ENCODE measurements around the gene SGK1. TPM values are rescaled to one million over a fixed set of nuclear protein-coding genes. Genes with fewer than 3 reads are reported as not detected.
"Not testable (repeated sequence)": the region's sequence is repeated elsewhere in the genome, so short reads cannot be mapped to it uniquely, and the experiment has no call there.

SGK1 gene
- total RNA-seq, 1 donor from 2014 or later, result 91.0 TPM

GRCh38 chr6:134322216-134322615, 4.3 kb upstream of the SGK1 start:
- TF ChIP-seq, protein P1, sequence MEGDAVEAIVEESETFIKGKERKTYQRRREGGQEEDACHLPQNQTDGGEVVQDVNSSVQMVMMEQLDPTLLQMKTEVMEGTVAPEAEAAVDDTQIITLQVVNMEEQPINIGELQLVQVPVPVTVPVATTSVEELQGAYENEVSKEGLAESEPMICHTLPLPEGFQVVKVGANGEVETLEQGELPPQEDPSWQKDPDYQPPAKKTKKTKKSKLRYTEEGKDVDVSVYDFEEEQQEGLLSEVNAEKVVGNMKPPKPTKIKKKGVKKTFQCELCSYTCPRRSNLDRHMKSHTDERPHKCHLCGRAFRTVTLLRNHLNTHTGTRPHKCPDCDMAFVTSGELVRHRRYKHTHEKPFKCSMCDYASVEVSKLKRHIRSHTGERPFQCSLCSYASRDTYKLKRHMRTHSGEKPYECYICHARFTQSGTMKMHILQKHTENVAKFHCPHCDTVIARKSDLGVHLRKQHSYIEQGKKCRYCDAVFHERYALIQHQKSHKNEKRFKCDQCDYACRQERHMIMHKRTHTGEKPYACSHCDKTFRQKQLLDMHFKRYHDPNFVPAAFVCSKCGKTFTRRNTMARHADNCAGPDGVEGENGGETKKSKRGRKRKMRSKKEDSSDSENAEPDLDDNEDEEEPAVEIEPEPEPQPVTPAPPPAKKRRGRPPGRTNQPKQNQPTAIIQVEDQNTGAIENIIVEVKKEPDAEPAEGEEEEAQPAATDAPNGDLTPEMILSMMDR (IDR thresholded peaks at IDR 0.05), result no peak
- DNase-seq (ENCODE audit: low spot score), result no peak
- Mint-ChIP-seq H3K4me3 (ENCODE audit: unreplicated experiment) (no peak overlapping the region), H3K27me3 (ENCODE audit: low read depth) (no peaks in the 10 kb centered on the region), H3K27ac (ENCODE audit: unreplicated experiment) (peak overlapping the region; percentile 22), H3K9me3 (ENCODE audit: low read depth) (peaks cover 3% of the 10 kb centered on the region), H3K4me1 (ENCODE audit: low read depth) (peaks cover 17% of the 10 kb centered on the region), H3K36me3 (ENCODE audit: low read depth) (peaks cover 2% of the 10 kb centered on the region)

- Mint-ChIP-seq H3K4me1 (ENCODE audit: low read depth) (peaks cover 22% of the 10 kb centered on the region), H3K4me3 (ENCODE audit: unreplicated experiment) (no peak overlapping the region), H3K9me3 (ENCODE audit: low read depth) (peaks cover 2% of the 10 kb centered on the region), H3K27me3 (ENCODE audit: low read depth) (no peaks in the 10 kb centered on the region), H3K27ac (ENCODE audit: unreplicated experiment) (no peak overlapping the region), H3K36me3 (ENCODE audit: low read depth) (peaks cover under 1% of the 10 kb centered on the region)
- TF ChIP-seq, protein P1 (IDR thresholded peaks at IDR 0.05), result no peak
- DNase-seq (ENCODE audit: low spot score), result no peak
Measured at GRCh38 chr6:134321246-134321645, 3.3 kb upstream of the SGK1 start.

DNA sequence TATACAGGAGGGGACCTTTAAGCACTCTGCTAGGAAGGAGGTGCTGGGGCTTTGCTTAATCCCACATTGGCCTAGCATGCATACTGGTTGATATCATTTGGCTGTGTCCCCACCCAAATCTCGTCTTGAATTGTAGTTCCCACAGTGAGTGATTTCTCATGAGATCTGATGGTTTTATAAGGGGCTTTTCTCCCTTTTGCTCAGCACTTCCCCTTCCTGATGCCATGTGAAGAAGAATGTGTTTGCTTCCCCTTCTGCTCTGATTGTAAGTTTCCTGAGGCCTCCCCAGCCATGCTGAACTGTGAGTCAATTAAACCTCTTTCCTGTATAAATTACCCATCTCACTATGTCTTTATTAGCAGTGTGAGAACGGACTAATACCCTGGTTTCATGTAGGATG, 1.8 kb upstream of the SGK1 start:
- H3K27ac Mint-ChIP-seq (ENCODE audit: unreplicated experiment), result not testable (repeated sequence)
- H3K4me1 Mint-ChIP-seq (ENCODE audit: low read depth), result peaks cover 22% of the 10 kb centered on the region

DNA sequence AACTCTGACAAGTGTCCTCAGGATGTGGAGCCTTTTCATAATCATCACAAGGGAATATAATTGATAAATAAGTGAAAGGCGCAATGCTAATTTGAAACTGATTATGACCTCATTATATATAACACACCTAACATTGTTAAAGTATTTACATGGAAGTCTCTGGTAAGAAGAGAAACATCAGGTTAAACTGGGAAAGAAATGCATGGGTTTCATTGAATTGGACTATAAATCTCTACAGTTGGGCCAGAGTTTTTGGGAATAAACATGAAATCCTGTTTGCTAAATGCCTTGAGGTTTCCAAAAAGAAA, 1.0 kb upstream of the SGK1 start:
- TF ChIP-seq, protein P1 (IDR thresholded peaks at IDR 0.05), result no peak
- H3K27ac Mint-ChIP-seq (ENCODE audit: unreplicated experiment), result no peak overlapping the region
- H3K27me3 Mint-ChIP-seq (ENCODE audit: low read depth), result no peaks in the 10 kb centered on the region
- no peak for DNase-seq (ENCODE audit: low spot score)
- no peaks in the 10 kb centered on the region for H3K9me3 Mint-ChIP-seq (ENCODE audit: low read depth)
- H3K4me1 Mint-ChIP-seq (ENCODE audit: low read depth), result peaks cover 22% of the 10 kb centered on the region
- no peaks in the 10 kb centered on the region for H3K36me3 Mint-ChIP-seq (ENCODE audit: low read depth)
- H3K4me3 Mint-ChIP-seq (ENCODE audit: unreplicated experiment), result no peak overlapping the region

More for the DNA sequence above, 1.8 kb upstream of the SGK1 start:
- not testable (repeated sequence) for DNase-seq (ENCODE audit: low spot score); H3K36me3 Mint-ChIP-seq (ENCODE audit: low read depth); H3K4me3 Mint-ChIP-seq (ENCODE audit: unreplicated experiment); H3K27me3 Mint-ChIP-seq (ENCODE audit: low read depth); H3K9me3 Mint-ChIP-seq (ENCODE audit: low read depth)

DNA sequence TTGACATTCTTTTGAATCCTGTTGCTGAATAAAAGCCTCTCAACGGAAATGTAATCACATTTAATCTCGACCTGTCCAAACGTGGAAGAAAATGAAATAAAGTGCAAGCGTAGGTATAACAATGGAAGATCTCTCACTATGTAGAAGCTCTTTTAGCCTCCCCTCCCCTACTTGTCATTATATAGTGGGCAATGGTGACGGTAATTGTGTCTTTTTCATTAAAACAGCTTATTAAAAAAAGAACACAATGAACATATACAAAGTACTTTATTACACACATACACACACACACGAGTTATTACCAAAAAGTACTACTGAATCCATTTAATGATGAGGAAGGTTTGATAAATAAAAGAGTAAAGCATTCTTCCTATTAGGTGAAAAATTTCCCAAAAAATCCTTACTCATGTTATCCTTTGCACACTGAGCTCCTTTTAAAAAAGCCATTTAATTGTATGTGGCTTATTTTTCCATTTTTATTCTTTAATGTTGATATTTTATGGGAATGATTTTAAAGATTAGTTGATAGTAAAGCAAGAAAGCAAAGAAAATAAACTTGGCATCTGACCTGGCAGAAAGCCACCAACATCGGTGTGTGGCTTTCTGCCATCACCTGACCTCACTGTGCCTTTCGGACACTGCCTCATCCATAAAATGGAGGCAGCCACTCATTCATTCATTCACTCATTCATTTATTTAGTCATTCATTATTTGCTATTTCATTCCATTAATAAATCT, 493 bp upstream of the SGK1 start:
- Mint-ChIP-seq H3K4me3 (ENCODE audit: unreplicated experiment) (peak overlapping the region; percentile 80), H3K36me3 (ENCODE audit: low read depth) (no peaks in the 10 kb centered on the region), H3K9me3 (ENCODE audit: low read depth) (no peaks in the 10 kb centered on the region), H3K4me1 (ENCODE audit: low read depth) (peaks cover 22% of the 10 kb centered on the region), H3K27ac (ENCODE audit: unreplicated experiment) (no peak overlapping the region), H3K27me3 (ENCODE audit: low read depth) (peaks cover under 1% of the 10 kb centered on the region)
- DNase-seq (ENCODE audit: low spot score), result no peak
- TF ChIP-seq, protein P1 (IDR thresholded peaks at IDR 0.05), result no peak
